Measurements from ENCODE around the gene TTC21A. TPM values are rescaled to one million over a fixed set of nuclear protein-coding genes. Genes with fewer than 3 reads are reported as not detected.

TTC21A gene
- total and polyA plus RNA-seq, 4 donors, result 6.1 to 30.4 (median 11.7) TPM

DNA sequence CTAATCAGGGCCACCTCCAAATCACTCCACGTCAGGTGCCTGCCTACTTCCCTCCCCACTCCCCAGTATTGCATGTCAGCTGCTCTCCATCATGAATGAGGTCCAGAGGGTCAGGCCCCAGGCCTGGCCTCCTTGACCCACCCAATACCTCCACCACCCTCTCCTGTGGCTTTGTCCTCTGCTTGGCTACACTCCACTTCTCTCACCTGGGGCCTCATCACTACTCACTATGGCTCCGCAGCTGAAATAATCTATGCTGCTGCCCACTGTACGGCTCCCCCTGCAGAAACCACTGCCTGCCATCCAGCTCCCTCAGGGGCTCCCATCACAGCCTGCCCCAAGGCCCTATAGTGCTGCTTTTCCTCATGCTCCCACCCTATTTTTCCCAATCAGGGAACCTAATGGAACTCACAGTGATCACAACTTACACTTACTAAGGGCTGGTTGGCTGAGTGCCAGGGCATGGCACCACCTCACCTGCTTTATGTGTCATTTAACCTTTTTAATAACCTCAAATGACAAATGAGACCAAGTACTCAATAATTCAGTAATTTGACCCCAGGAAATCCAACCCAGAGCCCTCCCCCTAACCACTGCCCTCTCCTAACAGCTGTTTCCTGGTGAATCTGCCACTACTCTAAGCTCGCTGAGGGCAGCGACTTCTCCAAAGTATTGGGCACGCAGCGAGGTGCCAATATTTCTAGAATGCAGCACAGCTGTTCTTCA lies 2.4 kb upstream of the TTC21A start:
- Histone ChIP-seq H3K27ac (ENCODE audit: low read depth in 1 of 2, low read length in 1 of 2) (no peak overlapping the region), H3K36me3 (ENCODE audit: control insufficient read depth in 4 of 4, insufficient read depth in 4 of 4, low read length in 4 of 4) (peaks cover 0 to 15% (median 6%) of the 10 kb centered on the region in 4 donors), H3K27me3 (ENCODE audit: control insufficient read depth in 3 of 3, insufficient read depth in 3 of 3, low read length in 2 of 3) (no peaks in the 10 kb centered on the region), H3K9ac (ENCODE audit: insufficient read depth in 1 of 2, low read length in 2 of 2) (no peak overlapping the region), H3K9me3 (ENCODE audit: control insufficient read depth in 4 of 4, insufficient read depth in 3 of 4, low read length in 3 of 4) (no peaks in the 10 kb centered on the region), H3K4me1 (ENCODE audit: control insufficient read depth in 5 of 5, insufficient read depth in 5 of 5, low read length in 5 of 5) (peaks cover 7 to 22% (median 17%) of the 10 kb centered on the region in 5 donors), H3K4me3 (no peak overlapping the region)
- WGBS, 2 donors, result 79 to 86% methylated on average over 7 of the region's 7 CpGs
- TF ChIP-seq CTCF (IDR thresholded peaks at IDR 0.05; ENCODE audit: control extremely low read depth, extremely low read depth), result no peak
- no peak for DNase-seq
- no peak for ATAC-seq (ENCODE audit: insufficient read depth, low FRiP score)

DNA sequence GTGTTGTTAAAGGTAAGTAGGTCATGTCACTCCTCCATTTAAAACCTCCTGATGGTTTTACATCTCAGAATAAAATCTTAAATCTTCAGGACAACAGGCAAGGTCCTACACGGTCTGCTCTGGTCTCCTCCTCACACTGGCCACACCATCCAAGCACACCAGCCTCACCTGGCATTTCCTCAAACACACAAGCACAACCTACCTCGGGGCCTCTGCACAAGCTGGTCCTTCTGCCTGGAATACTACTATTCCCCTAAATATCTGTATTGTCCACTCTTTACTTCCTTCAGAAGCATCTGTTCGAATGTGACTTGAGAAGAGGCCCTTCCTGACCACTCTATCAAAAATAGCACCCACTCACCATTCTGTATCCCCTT lies 1.8 kb upstream of the TTC21A start:
- ATAC-seq (ENCODE audit: insufficient read depth, low FRiP score), result no peak

GRCh38 chr3:39106281-39106811 lies 1.1 kb upstream of the TTC21A start:
- Histone ChIP-seq H3K4me3 (peak overlapping the region; percentile 95), H3K36me3 (ENCODE audit: control insufficient read depth in 4 of 4, insufficient read depth in 4 of 4, low read length in 4 of 4) (peaks cover 0 to 8% (median 4%) of the 10 kb centered on the region in 4 donors), H3K27ac (ENCODE audit: low read depth in 1 of 2, low read length in 1 of 2) (peak overlapping the region; percentile 95 to 96), H3K9ac (ENCODE audit: insufficient read depth in 1 of 2, low read length in 2 of 2) (peak overlapping the region; percentile 80 to 95), H3K27me3 (ENCODE audit: control insufficient read depth in 3 of 3, insufficient read depth in 3 of 3, low read length in 2 of 3) (no peaks in the 10 kb centered on the region), H3K9me3 (ENCODE audit: control insufficient read depth in 4 of 4, insufficient read depth in 3 of 4, low read length in 3 of 4) (no peaks in the 10 kb centered on the region), H3K4me1 (ENCODE audit: control insufficient read depth in 5 of 5, insufficient read depth in 5 of 5, low read length in 5 of 5) (peaks cover 7 to 22% (median 17%) of the 10 kb centered on the region in 5 donors)
- ATAC-seq (ENCODE audit: insufficient read depth, low FRiP score) (no peak), DNase-seq (peak in 2 of 3 donors; percentile 29 to 53)
- TF ChIP-seq CTCF (IDR thresholded peaks at IDR 0.05; ENCODE audit: control extremely low read depth, extremely low read depth), result no peak
- 14 to 23% methylated on average over 16 of the region's 16 CpGs for WGBS, 2 donors

More for the DNA sequence above, 1.8 kb upstream of the TTC21A start:
- H3K4me1 ChIP-seq (ENCODE audit: control insufficient read depth in 5 of 5, insufficient read depth in 5 of 5, low read length in 5 of 5), result peaks cover 7 to 22% (median 17%) of the 10 kb centered on the region in 5 donors
- 72 to 82% methylated on average over 3 of the region's 3 CpGs for whole genome bisulfite sequencing, 2 donors
- H3K36me3 ChIP-seq (ENCODE audit: control insufficient read depth in 4 of 4, insufficient read depth in 4 of 4, low read length in 4 of 4), result peaks cover 0 to 11% (median 3%) of the 10 kb centered on the region in 4 donors
- TF ChIP-seq CTCF (IDR thresholded peaks at IDR 0.05; ENCODE audit: control extremely low read depth, extremely low read depth), result no peak
- no peak overlapping the region for H3K4me3 ChIP-seq
- no peak overlapping the region for H3K27ac ChIP-seq (ENCODE audit: low read depth in 1 of 2, low read length in 1 of 2)
- DNase-seq, result no peak
- peak overlapping the region in 1 of 2 donors; percentile 80 for H3K9ac ChIP-seq (ENCODE audit: insufficient read depth in 1 of 2, low read length in 2 of 2)
- H3K9me3 ChIP-seq (ENCODE audit: control insufficient read depth in 4 of 4, insufficient read depth in 3 of 4, low read length in 3 of 4), result no peaks in the 10 kb centered on the region
- H3K27me3 ChIP-seq (ENCODE audit: control insufficient read depth in 3 of 3, insufficient read depth in 3 of 3, low read length in 2 of 3), result no peaks in the 10 kb centered on the region

Measured in lung (tissue), 12 donors.